Body of pancreas (tissue), 4 donors: Measurements from ENCODE around the gene FAM240A.
"Not testable (repeated sequence)": the region's sequence is repeated elsewhere in the genome, so short reads cannot be mapped to it uniquely, and the experiment has no call there.

ENCODE experiments used
- CTCF ChIP-seq, 7 experiments: fragments of 450-650 bp in 4 of 7; fragments of 200-600 bp in 3 of 7; sonication (generic) in 3 of 7; IDR thresholded peaks; one replicate each; pipeline ENCODE4 v1.5.1; 2016 to 2019; ENCODE audit warnings: antibody characterized with exemption in 7 of 7
- POLR2A ChIP-seq, 3 donors: fragments of 450-650 bp; IDR thresholded peaks; one replicate each; pipeline ENCODE4 v1.6.1; 2016; ENCODE audit warnings: antibody characterized with exemption in 3 of 3, mild to moderate bottlenecking in 2 of 3

- not testable (repeated sequence) for TF ChIP-seq POLR2A, CTCF (IDR thresholded peaks at IDR 0.05)
Observed at GRCh38 chr3:46577580-46578249, 34.6 kb upstream of the FAM240A start.
